ENCODE results near the gene TMEM134. TPM values are rescaled to one million over a fixed set of nuclear protein-coding genes. Genes with fewer than 3 reads are reported as not detected.
A peak's percentile ranks its signal among the peaks of the same experiment; 100 is the strongest.

The TMEM134 gene
- polyA plus RNA-seq, 10 donors: 38.7 to 57.6 (median 46.3) TPM

DNA sequence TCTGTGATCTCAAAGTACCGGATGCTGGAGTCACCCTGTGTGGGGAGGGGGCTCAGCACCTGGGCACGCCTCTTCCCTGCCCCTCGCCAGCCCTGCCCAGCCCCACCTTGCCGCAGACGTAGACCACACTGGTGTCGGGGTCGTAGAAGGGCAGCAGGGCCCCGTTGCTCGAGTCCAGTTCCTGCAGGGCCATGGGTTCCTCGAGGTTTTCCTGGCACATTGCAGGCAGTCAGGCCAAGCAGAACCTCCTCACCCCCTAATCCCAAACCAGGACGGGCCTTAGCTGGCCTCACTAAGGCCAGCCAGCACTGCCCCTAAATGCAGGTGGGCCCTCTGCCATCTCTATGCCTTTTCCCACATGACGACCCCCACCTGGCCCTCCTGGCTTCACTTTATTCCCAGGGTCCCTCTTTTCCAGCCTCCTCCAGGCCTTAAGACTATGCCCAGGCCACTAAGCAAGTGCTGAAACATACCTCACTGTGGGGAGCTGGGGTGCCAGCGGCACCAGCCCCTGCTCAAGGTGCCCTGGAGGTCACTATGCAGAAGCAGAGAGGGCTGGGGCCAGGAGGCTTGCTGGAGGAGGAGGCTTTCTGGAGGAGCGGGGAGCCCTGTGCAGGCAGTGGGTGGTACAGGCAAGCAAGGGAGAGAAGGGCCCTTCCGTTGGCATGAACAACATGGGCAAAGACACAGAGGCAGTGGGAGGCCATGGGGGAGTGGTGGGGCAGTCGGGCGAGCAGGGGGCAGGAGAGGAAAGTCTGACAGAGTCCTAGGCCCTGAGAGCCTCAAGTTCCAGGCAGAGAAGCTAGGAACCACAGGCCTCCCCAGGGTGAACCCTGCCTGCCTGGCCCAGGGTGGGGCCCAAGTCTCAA is 28.6 kb downstream of the TMEM134 start:
- no peak for DNase-seq

GRCh38 chr11:67439321-67440228 is 29.5 kb downstream of the TMEM134 start:
- peak in 1 of 3 donors; percentile 34 for DNase-seq

GRCh38 chr11:67438158-67438902 is 30.7 kb downstream of the TMEM134 start:
- peak in 1 of 3 donors; percentile 22 for DNase-seq

DNA sequence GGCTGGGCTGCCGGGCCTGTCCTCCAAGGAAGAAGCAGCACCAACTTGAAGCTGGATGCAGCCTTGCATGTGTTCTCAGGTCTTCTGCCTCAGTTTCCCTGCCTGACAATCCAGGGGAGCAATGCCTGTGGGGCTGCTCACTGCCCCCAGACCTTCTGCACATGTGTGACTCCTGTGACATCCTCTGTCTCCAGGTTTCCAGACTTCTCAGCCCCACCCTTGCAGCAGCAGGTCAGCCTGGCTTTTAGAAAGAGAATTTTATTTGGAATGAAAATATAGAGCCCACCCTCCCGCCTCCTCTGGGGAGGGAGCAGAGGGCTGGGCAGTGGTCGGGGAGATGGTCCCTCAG is 31.3 kb downstream of the TMEM134 start:
- no peak for DNase-seq

- peak in 1 of 3 donors; percentile 21 for DNase-seq
Observed at GRCh38 chr11:67437082-67437808, 31.8 kb downstream of the TMEM134 start, which contains the start of gene PTPRCAP. PTPRCAP (minus strand) TSS chr11:67437682; CDS start chr11:67437619, 63 bp downstream.

DNA sequence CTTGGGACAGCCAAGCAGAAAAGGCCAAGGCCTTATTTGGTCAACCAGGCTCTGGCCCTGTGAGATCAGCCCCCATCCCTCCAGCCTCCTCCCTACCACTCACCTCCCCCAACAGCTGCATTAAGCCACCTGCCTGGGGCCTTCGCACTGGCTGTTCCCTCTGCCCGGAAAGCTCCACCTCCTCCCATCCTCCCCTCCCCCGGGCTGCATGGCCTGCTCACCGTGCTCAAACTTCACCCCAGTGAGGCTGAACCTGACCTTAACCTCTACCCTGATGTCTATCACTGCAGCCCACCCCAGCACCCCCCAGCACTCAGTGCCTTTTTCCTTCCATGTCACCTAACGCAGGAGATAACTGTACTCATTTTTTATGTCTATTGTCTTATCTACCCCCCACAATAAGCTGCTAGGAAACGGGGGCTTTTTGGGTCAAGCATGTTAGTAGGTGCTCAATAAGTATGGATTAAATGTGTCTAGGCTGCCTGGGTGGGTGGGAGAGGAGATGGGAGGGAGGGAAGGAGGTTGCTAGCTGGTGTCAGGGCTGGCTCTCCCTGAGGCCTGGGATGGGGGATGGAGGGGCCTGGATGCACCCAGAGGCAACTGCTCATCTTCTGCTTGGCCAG is 32.5 kb downstream of the TMEM134 start:
- DNase-seq: peak in 1 of 3 donors; percentile 37

- no peak for DNase-seq
Observed at GRCh38 chr11:67435727-67436458, 33.2 kb downstream of the TMEM134 start.

DNA sequence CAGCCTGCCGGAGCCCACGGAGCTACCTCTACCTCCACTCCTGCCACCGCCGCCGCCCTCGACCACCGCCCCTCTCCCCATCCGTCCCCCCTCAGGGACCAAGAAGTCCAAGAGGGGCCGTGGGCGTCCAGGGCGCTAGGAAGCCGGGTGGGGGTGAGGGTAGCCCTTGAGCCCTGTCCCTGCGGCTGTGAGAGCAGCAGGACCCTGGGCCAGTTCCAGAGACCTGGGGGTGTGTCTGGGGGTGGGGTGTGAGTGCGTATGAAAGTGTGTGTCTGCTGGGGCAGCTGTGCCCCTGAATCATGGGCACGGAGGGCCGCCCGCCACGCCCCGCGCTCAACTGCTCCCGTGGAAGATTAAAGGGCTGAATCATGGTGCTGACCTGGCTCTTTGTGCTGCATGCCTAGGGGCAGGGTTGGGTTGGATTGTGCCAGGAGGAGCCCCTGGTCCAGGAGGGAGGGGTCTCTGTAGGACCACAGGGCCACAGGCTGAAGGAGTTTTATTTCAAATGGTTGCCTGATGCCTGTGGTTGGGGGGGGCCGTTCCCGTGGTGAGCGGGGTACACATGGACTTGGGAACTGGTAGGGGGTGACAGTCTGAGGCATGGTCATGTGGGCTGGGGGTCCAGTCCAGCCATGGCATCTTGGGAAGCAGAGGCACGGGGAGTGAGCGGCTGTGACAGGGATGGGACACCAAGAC is 33.9 kb downstream of the TMEM134 start:
- no peak for DNase-seq

- DNase-seq: no peak
Observed at GRCh38 chr11:67434395-67434881, 34.6 kb downstream of the TMEM134 start.

DNA sequence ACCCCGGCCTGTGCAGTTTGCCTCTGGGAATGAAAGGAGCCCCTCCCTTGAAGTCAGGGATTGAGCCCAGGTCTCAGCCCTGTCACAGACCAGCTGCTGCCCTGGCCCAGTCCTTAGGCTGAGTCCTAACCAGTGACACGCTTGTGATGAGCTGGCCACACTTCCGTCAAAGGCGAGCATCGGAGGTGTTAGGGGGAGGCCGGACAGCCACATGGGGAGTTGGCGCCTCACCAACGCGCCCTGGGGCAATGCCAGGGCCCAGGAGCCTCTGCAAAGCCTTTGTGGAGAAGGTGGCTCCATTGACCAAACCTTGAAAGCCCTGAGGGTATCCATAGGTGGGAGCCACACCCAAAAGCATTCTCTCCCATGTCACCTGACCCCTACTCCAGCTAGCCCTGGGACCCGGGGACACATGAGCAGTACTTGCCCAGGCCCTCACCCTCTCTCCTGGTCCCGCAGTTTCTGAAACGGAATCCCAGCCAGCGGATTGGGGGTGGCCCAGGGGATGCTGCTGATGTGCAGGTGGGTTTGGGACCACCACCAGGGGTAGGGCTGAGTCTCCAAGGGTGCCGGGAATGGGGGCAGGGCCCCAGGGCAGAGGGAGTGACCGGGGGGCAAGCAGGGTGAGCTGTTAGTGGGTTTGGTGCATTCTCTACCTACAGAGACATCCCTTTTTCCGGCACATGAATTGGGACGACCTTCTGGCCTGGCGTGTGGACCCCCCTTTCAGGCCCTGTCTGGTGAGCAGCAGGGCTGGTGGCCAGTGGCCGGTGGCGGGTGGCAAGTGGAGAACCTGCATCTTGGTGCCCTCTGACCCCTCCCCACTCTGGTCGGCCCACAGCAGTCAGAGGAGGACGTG is 35.3 kb downstream of the TMEM134 start:
- no peak for DNase-seq

GRCh38 chr11:67432655-67433349 is 36.2 kb downstream of the TMEM134 start:
- DNase-seq: no peak

DNA sequence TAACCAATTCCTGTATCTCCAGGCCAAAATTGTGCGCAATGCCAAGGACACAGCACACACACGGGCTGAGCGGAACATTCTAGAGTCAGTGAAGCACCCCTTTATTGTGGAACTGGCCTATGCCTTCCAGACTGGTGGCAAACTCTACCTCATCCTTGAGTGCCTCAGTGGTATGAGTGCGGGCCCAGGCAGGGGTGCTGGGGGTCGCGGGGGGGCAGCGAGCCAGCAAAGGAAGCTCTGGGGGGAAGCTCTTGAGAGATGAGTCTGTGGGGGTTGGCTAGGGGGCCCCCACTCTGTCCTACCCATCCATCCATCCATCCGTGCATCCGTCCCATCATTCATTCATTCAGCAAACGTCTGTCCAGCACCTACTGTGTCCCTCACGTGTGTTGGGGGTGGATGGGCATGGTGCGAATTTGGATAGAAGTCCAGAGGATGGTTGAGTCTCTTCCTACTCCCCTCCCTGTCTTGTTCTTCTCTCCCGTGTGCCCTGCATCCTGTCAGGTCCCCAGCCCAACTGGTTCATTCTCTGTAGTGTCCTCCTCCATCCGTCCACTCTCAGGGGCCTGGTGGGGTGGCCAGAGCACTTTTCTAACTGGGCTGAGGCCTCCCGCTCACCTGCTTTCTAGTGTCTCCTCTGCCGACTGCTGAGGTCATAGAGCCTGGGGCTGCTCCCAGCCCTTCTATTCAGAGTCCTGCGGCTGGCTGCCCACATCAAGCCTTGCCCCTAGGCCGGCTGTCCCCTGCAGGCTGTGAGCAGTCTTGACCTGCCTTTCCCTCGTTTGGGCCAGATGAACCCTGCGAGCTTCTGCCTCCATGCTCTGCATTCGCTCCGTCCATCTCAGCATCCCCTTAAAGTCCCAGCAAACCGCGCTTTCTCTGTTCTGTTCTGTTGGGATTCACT is 37.5 kb downstream of the TMEM134 start:
- DNase-seq: no peak

- no peak for DNase-seq
Observed at GRCh38 chr11:67429722-67430121, 39.3 kb downstream of the TMEM134 start.

DNA sequence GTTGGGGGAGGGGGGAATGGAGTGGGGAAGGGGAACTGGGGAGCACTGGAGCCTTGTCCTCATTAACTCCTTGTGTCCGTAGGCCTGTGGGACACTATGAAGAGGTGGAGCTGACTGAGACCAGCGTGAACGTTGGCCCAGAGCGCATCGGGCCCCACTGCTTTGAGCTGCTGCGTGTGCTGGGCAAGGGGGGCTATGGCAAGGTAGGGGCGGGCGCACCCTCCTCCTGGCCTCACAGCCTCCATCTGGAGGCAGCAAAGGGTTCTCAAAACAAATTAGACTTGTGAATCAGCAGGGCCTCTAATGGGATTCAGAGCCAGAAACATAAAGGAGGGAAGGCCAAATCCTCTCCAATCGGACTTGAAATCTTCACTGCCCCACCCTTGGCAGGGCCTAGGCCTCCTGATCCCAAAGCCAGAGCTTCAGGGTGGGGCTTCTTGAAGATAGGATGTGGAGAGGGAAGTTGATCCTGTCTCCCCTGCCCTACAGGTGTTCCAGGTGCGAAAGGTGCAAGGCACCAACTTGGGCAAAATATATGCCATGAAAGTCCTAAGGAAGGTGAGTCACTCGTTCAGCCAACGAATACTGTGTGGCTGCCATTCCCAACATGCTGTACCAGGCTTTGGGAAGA is 39.9 kb downstream of the TMEM134 start:
- no peak for DNase-seq

DNA sequence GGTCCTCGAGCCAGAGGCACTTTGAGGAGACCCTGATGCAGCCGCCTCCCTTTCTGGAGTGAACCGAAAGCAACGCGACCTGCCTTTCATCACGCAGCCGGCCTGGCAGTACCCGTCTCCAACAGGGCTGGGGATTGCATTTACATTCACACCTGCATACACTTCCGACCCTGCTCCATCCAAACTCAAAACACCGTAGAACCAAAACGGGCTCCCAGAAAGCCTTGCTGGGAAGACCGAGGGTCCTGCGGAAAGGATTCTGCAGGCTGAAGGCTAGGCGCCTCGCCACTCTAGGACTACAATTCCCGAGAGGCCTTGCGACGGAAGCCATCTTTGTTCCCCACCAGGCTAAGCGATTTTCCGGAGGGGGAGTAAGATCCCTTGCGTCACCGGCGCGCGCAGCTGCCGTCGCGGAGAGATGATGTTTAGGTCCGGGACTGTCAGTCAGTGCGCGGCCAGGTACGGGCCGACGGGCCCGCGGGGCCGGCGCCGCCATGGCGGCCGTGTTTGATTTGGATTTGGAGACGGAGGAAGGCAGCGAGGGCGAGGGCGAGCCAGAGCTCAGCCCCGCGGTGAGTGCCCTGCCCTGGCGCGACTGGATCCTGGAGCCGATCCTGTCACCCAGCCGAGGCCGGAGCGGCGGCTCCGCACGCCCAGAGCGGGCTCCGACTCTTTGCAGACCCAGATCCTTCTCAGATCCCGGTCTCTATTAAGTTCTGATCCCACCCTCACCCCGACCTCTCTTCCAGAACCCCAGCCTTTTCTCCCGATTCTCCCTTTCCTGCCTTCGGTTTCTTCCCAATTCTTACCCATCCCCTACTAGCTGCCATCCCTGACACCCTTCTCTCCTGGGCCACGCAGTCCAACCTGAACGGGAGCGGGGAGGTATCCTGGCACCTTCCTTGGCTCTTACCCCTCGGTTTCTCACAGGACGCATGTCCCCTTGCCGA is 40.7 kb downstream of the TMEM134 start, which contains the start of gene RPS6KB2:
Gene RPS6KB2 (plus strand): TSS at position 443 of the 950 bp plus-strand sequence. CDS start 52 bp downstream, at position 495.
- DNase-seq: peak; percentile 98 to 99 (median 99)

Measured in muscle of back (tissue), 11 donors.